H1 (cell line): Measurements from ENCODE around the gene TOMM34. TPM values are rescaled to one million over a fixed set of nuclear protein-coding genes. Genes with fewer than 3 reads are reported as not detected.

ENCODE experiments used
- CTCF ChIA-PET: fragments of 300-600 bp; sonication (Branson Sonifier 250); formaldehyde crosslinking; loops from one replicate; lab custom pipeline; 2021; ENCODE audit not compliant: partially characterized antibody; lab: Charles Lee
- POLR2A ChIA-PET: fragments of 300-600 bp; sonication (Branson Sonifier 250); formaldehyde crosslinking; loops from one replicate; lab custom pipeline; 2021; ENCODE audit warnings: inconsistent platforms; ENCODE audit not compliant: partially characterized antibody; lab: Charles Lee
- DNase-seq, 2 experiments: peaks; one replicate each; pipeline versions ENCODE4 v3.0.0 to v3.0.0-alpha.2; 2010 to 2022; ENCODE audit warnings: low spot score in 2 of 2, low read depth in 1 of 2, mixed read lengths in 1 of 2
- FAIRE-seq: peaks from 2 replicates; lab custom pipeline; 2011; peaks lifted over from hg19 to GRCh38; lab: Jason Lieb, UNC
- H2AFZ ChIP-seq: 2 replicates; pipeline ENCODE4 v1.8.1; 2012; ENCODE audit warnings: low read length, inconsistent platforms
- H2AK5ac ChIP-seq: 2 replicates; pipeline ENCODE4 v1.6.1; 2013; ENCODE audit warnings: low read depth, low read length
- H2BK120ac ChIP-seq: replicated peaks from 2 replicates; pipeline ENCODE3; 2013; ENCODE audit warnings: low read depth, low read length, inconsistent platforms
- H2BK12ac ChIP-seq: 2 replicates; pipeline ENCODE4 v1.6.1; 2013; ENCODE audit warnings: low read depth, low read length
- H2BK15ac ChIP-seq: 2 replicates; pipeline ENCODE4 v1.6.1; 2013; ENCODE audit warnings: low read length
- H2BK20ac ChIP-seq: 2 replicates; pipeline ENCODE4 v1.6.1; 2013; ENCODE audit warnings: low read length
- H2BK5ac ChIP-seq: 2 replicates; pipeline ENCODE4 v1.6.1; 2013; ENCODE audit warnings: low read depth, low read length
- H3K14ac ChIP-seq: 2 replicates; pipeline ENCODE4 v1.6.1; 2013; ENCODE audit warnings: inconsistent platforms; ENCODE audit not compliant: insufficient read length
- H3K18ac ChIP-seq: 2 replicates; pipeline ENCODE4 v1.6.1; 2013; ENCODE audit warnings: low read length; ENCODE audit errors: extremely low read depth
- H3K23ac ChIP-seq: 2 replicates; pipeline ENCODE4 v1.6.1; 2013; ENCODE audit warnings: inconsistent platforms; ENCODE audit not compliant: insufficient read length
- H3K23me2 ChIP-seq: 2 replicates; pipeline ENCODE4 v1.6.1; 2013; ENCODE audit warnings: low read depth, low read length
- H3K27ac ChIP-seq: 2 replicates; pipeline ENCODE4 v1.6.1; 2011; ENCODE audit warnings: low read depth, low read length, inconsistent platforms
- H3K27me3 ChIP-seq, 4 experiments: replicated peaks in 1 of 4; 1 replicate in 1 of 4; 2 replicates in 3 of 4; pipeline versions ENCODE4 v1.6.1 to v1.8.1; 2011 to 2013; ENCODE audit warnings: low read length in 3 of 4, mild to moderate bottlenecking in 3 of 4, inconsistent platforms in 2 of 4, mixed read lengths in 2 of 4, moderate library complexity in 1 of 4; ENCODE audit not compliant: control insufficient read depth in 3 of 4, insufficient read depth in 3 of 4; ENCODE audit errors: extremely low read depth in 1 of 4
- H3K36me3 ChIP-seq, 4 experiments: 2 replicates each; pipeline versions ENCODE4 v1.6.1 to v1.8.1; 2011 to 2013; ENCODE audit warnings: mild to moderate bottlenecking in 4 of 4, low read length in 3 of 4, moderate library complexity in 2 of 4, control low read depth in 1 of 4, inconsistent platforms in 1 of 4; ENCODE audit not compliant: insufficient read depth in 4 of 4, control insufficient read depth in 2 of 4
- H3K4ac ChIP-seq: replicated peaks from 2 replicates; pipeline ENCODE3; 2013; ENCODE audit warnings: low read length, low read depth, mixed read lengths, inconsistent platforms; ENCODE audit not compliant: insufficient read length
- H3K4me1 ChIP-seq, 4 experiments: replicated peaks in 1 of 4; 1 replicate in 1 of 4; 2 replicates in 3 of 4; pipeline versions ENCODE4 v1.6.1 to v1.8.1; 2011 to 2013; ENCODE audit warnings: low read length in 3 of 4, inconsistent platforms in 2 of 4, mixed read lengths in 1 of 4; ENCODE audit not compliant: insufficient read depth in 4 of 4, control insufficient read depth in 3 of 4
- H3K4me2 ChIP-seq, 2 experiments: 2 replicates each; pipeline versions ENCODE4 v1.6.1 to v1.8.1; 2011 to 2013; ENCODE audit warnings: low read depth in 2 of 2, low read length in 2 of 2, control low read depth in 1 of 2, inconsistent platforms in 1 of 2, mild to moderate bottlenecking in 1 of 2; ENCODE audit not compliant: insufficient read depth in 1 of 2
- H3K4me3 ChIP-seq, 4 experiments: fragments of 200-600, 300-600 bp in 1 of 4; sonication (generic), shearing (Covaris generic), sonication (Bioruptor Twin) in 1 of 4; 2 replicates each; pipeline versions ENCODE4 v1.5.1 to v1.8.1; 2011 to 2016; ENCODE audit warnings: low read length in 4 of 4, low read depth in 3 of 4, control low read depth in 2 of 4, inconsistent platforms in 2 of 4, mild to moderate bottlenecking in 2 of 4, mixed read lengths in 1 of 4, moderate library complexity in 1 of 4; ENCODE audit not compliant: insufficient read depth in 2 of 4; ENCODE audit errors: extremely low read depth in 1 of 4
- H3K56ac ChIP-seq: replicated peaks from 2 replicates; pipeline ENCODE3; 2013; ENCODE audit warnings: low read depth, mild to moderate bottlenecking, mixed read lengths, low read length, inconsistent platforms; ENCODE audit not compliant: insufficient read length
- H3K79me1 ChIP-seq: 2 replicates; pipeline ENCODE4 v1.6.1; 2013; ENCODE audit warnings: low read depth, low read length, control low read depth
- H3K79me2 ChIP-seq, 2 experiments: 2 replicates each; pipeline versions ENCODE4 v1.6.1 to v1.8.1; 2012 to 2013; ENCODE audit warnings: low read length in 2 of 2, mild to moderate bottlenecking in 2 of 2, inconsistent platforms in 1 of 2; ENCODE audit not compliant: insufficient read depth in 2 of 2, control insufficient read depth in 1 of 2
- H3K9ac ChIP-seq, 4 experiments: replicated peaks in 1 of 4; 1 replicate in 1 of 4; 2 replicates in 3 of 4; pipeline versions ENCODE4 v1.6.1 to v1.8.1; 2011 to 2013; ENCODE audit warnings: low read depth in 3 of 4, low read length in 3 of 4, control low read depth in 2 of 4, mild to moderate bottlenecking in 2 of 4, moderate library complexity in 2 of 4, inconsistent platforms in 1 of 4; ENCODE audit errors: extremely low read depth in 1 of 4
- H3K9me3 ChIP-seq, 2 experiments: 2 replicates each; pipeline versions ENCODE4 v1.6.1 to v1.8.1; 2012 to 2013; ENCODE audit warnings: mild to moderate bottlenecking in 2 of 2, moderate library complexity in 2 of 2, control low read depth in 1 of 2, inconsistent platforms in 1 of 2, low read depth in 1 of 2, low read length in 1 of 2, mixed read lengths in 1 of 2; ENCODE audit not compliant: insufficient read depth in 2 of 2
- H4K20me1 ChIP-seq, 2 experiments: replicated peaks in 1 of 2; 2 replicates each; pipeline versions ENCODE3 to v1.8.1; 2011 to 2013; ENCODE audit warnings: inconsistent platforms in 2 of 2, low read length in 2 of 2, mild to moderate bottlenecking in 1 of 2; ENCODE audit not compliant: insufficient read depth in 2 of 2, control insufficient read depth in 1 of 2
- H4K5ac ChIP-seq: 2 replicates; pipeline ENCODE4 v1.6.1; 2013; ENCODE audit warnings: low read length, low read depth, mixed read lengths, inconsistent platforms; ENCODE audit not compliant: insufficient read length
- H4K8ac ChIP-seq: 2 replicates; pipeline ENCODE4 v1.8.0; 2013; ENCODE audit warnings: mild to moderate bottlenecking, moderate library complexity, low read length, inconsistent platforms; ENCODE audit not compliant: insufficient read depth; ENCODE audit errors: extremely low read depth
- H4K91ac ChIP-seq: replicated peaks from 2 replicates; pipeline ENCODE3; 2013; ENCODE audit warnings: low read length, mixed read lengths, inconsistent platforms; ENCODE audit not compliant: insufficient read length
- BCL11A ChIP-seq, 2 experiments: IDR thresholded peaks; one replicate each; pipeline ENCODE4 v1.6.1; 2011; ENCODE audit warnings: low read depth in 2 of 2, low read length in 2 of 2, mild to moderate bottlenecking in 2 of 2
- CBX5 ChIP-seq: fragments of 300-800, 300-1000 bp; sonication (generic); IDR thresholded peaks from 2 replicates; pipeline ENCODE4 v1.7.1; 2016; ENCODE audit warnings: antibody characterized with exemption, low read length, low read depth
- CBX8 ChIP-seq: fragments of 300-800, 300-1000 bp; sonication (generic); IDR thresholded peaks from 2 replicates; pipeline ENCODE4 v1.7.1; 2016; ENCODE audit warnings: low read depth, low read length, borderline replicate concordance
- CHD1 ChIP-seq: IDR thresholded peaks from 2 replicates; pipeline ENCODE4 v1.6.1; 2012; ENCODE audit warnings: low read depth, low read length, improper control_type of control experiment
- JUND ChIP-seq: IDR thresholded peaks from 2 replicates; pipeline ENCODE4 v1.6.1; 2011; ENCODE audit warnings: mild to moderate bottlenecking, improper control_type of control experiment, low read length
- KDM4A ChIP-seq: IDR thresholded peaks from one replicate; pipeline ENCODE4 v1.7.1; 2012; ENCODE audit warnings: low read depth, mild to moderate bottlenecking, moderate library complexity, low read length, inconsistent platforms; ENCODE audit not compliant: severe bottlenecking
- MAFK ChIP-seq: IDR thresholded peaks from 2 replicates; pipeline ENCODE4 v1.6.1; 2012; ENCODE audit warnings: low read depth, mild to moderate bottlenecking, improper control_type of control experiment, low read length
- NANOG ChIP-seq: IDR thresholded peaks from 2 replicates; pipeline ENCODE4 v1.6.1; 2011; ENCODE audit warnings: low read length, low read depth, mild to moderate bottlenecking, inconsistent platforms; ENCODE audit not compliant: insufficient read depth, poor library complexity, severe bottlenecking
- POLR2AphosphoS5 ChIP-seq: IDR thresholded peaks from 2 replicates; pipeline ENCODE4 v1.6.1; 2011; ENCODE audit warnings: low read depth, low read length
- RXRA ChIP-seq: IDR thresholded peaks from 2 replicates; pipeline ENCODE4 v1.6.1; 2011; ENCODE audit warnings: low read depth, mild to moderate bottlenecking, low read length, moderate library complexity; ENCODE audit not compliant: insufficient read depth
- SAP30 ChIP-seq: fragments of 300-600 bp; sonication (generic); IDR thresholded peaks from 2 replicates; pipeline ENCODE4 v1.7.1; 2012; ENCODE audit warnings: low read length, moderate library complexity, mild to moderate bottlenecking, inconsistent platforms; ENCODE audit not compliant: insufficient read depth, insufficient replicate concordance
- SIN3A ChIP-seq, 2 experiments: IDR thresholded peaks in 1 of 2; conservative IDR thresholded peaks in 1 of 2; 2 replicates each; pipeline ENCODE4 v1.6.1; 2011 to 2012; ENCODE audit warnings: low read length in 2 of 2, improper control_type of control experiment in 1 of 2, low read depth in 1 of 2, mild to moderate bottlenecking in 1 of 2
- SUZ12 ChIP-seq: fragments of 200-600 bp; sonication (generic); IDR thresholded peaks from 2 replicates; pipeline ENCODE4 v1.6.1; 2012; ENCODE audit warnings: mild to moderate bottlenecking, inconsistent platforms, low read length, moderate library complexity, mixed read lengths
- TEAD4 ChIP-seq: IDR thresholded peaks from 2 replicates; pipeline ENCODE4 v1.6.1; 2012; ENCODE audit warnings: low read depth, low read length, inconsistent platforms, mixed read lengths
- WGBS, 2 experiments: shearing (Covaris generic) in 1 of 2; methylation state at CpG; one replicate each; pipeline versions ENCODE4 v1.1.6 to v1.1.7; 2013 to 2015; ENCODE audit warnings: low lambda C conversion rate in 2 of 2, mixed read lengths in 2 of 2, inconsistent platforms in 1 of 2, low coverage in 1 of 2, missing lambda C conversion rate in 1 of 2; ENCODE audit not compliant: insufficient replicate concordance in 2 of 2, insufficient coverage in 1 of 2, insufficient read length in 1 of 2; ENCODE audit errors: extremely low coverage in 1 of 2, missing lambda C conversion rate in 1 of 2; 5-methylcytosine and 5-hydroxymethylcytosine counted together
- polyA plus RNA-seq, 7 experiments: library from polyadenylated mRNA; depleted of rRNA in 3 of 7; stranded (reverse) in 5 of 7; unstranded in 2 of 7; fragments of >200 nt in 5 of 7; fragments of 200-250 nt in 2 of 7; gene quantifications; 1 replicate in 5 of 7; 2 replicates in 1 of 7; 4 replicates in 1 of 7; pipeline versions ENCODE4 v1.2.1 to v1.2.3, GENCODE V29; 2011 to 2013; ENCODE audit warnings: missing spikeins in 2 of 7, mixed read lengths in 2 of 7
- total RNA-seq: library from RNA; stranded (reverse); fragmentation: NEBNext Ultra II Directional; extraction: Animal tissue kit (Norgen Biotek cat#: 25700); gene quantifications from 2 replicates; pipeline ENCODE4 v1.2.1, GENCODE V29; 2021

TOMM34 gene
- total and polyA plus RNA-seq, 2 of the 8 experiments (the other 6 are each of a cell fraction or from before 2014, with no cell fraction given), result 32.1 to 35.1 TPM

GRCh38 chr20:44904377-44904776 lies 55.8 kb downstream of the TOMM34 start:
- DNase-seq (no peak), FAIRE-seq (no peak)
- Histone ChIP-seq H4K20me1 (peaks cover 17% of the 10 kb centered on the region in 2 experiments), H3K23me2 (no peaks in the 10 kb centered on the region), H3K14ac (no peak overlapping the region), H3K4me3 (no peak overlapping the region), H2BK5ac (no peak overlapping the region), H3K56ac (no peak overlapping the region), H3K79me2 (peaks cover 3 to 29% of the 10 kb centered on the region in 2 experiments; a peak in 2 of 4 replicates), H4K5ac (no peak overlapping the region), H2BK15ac (no peak overlapping the region), H3K27ac (no peak overlapping the region), H4K8ac (no peak overlapping the region), H3K27me3 (no peaks in the 10 kb centered on the region), H3K9ac (no peak overlapping the region), H3K4ac (no peak overlapping the region), H2AFZ (no peak overlapping the region), H3K79me1 (no peaks in the 10 kb centered on the region; the same call in 1 of the 2 replicates), H3K36me3 (peaks cover 16 to 60% (median 52%) of the 10 kb centered on the region in 4 experiments), H2BK20ac (no peak overlapping the region), H3K9me3 (no peaks in the 10 kb centered on the region), H3K23ac (no peak overlapping the region), H2BK120ac (no peak overlapping the region), H3K4me1 (peaks cover 0 to 3% (median 1%) of the 10 kb centered on the region in 4 experiments; a peak in 5 of 7 replicates), H4K91ac (no peak overlapping the region), H3K18ac (no peak overlapping the region), H2AK5ac (no peak overlapping the region), H3K4me2 (no peak overlapping the region), H2BK12ac (no peak overlapping the region)
- ChIA-PET CTCF (interaction anchor here (1.7 to 1.8 kb wide), 2 partner anchors 9 to 156 kb away, joined by 3 to 4 read pairs; no protein-coding TSS in a partner anchor), POLR2A (interaction anchor here (1.2 kb wide), 1 partner anchor 9 kb away, joined by 3 read pairs; no protein-coding TSS in a partner anchor)
- WGBS, 2 experiments, result 91% methylated on average over 5 of the region's 5 CpGs; no CpG with 5 or more reads in 1 of the 2 experiments
- no peak for TF ChIP-seq JUND
- no peak for TF ChIP-seq BCL11A (IDR thresholded peaks at IDR 0.05; ENCODE audit: low read depth in 2 of 2, low read length in 2 of 2)
- TF ChIP-seq POLR2AphosphoS5, result no peak
- TF ChIP-seq CHD1, result no peak
- TF ChIP-seq CBX5, result no peak
- no peak for TF ChIP-seq SUZ12
- TF ChIP-seq NANOG, result no peak
- no peak for TF ChIP-seq TEAD4
- no peak for TF ChIP-seq RXRA
- TF ChIP-seq KDM4A, result no peak
- no peak for TF ChIP-seq CBX8
- no peak for TF ChIP-seq SIN3A (conservative IDR thresholded peaks at IDR 0.05 in 1 of 2, IDR thresholded peaks at IDR 0.05 in 1 of 2; ENCODE audit: low read depth in 1 of 2, low read length in 2 of 2)
- no peak for TF ChIP-seq MAFK
- no peak for TF ChIP-seq SAP30
